Measurements from ENCODE around the gene SLC35F3.
"Not testable (repeated sequence)": the region's sequence is repeated elsewhere in the genome, so short reads cannot be mapped to it uniquely, and the experiment has no call there.

The SLC35F3 gene

GRCh38 chr1:234206651-234207284 lies 302.3 kb downstream of the SLC35F3 start:
- DNase-seq: no peak

DNA sequence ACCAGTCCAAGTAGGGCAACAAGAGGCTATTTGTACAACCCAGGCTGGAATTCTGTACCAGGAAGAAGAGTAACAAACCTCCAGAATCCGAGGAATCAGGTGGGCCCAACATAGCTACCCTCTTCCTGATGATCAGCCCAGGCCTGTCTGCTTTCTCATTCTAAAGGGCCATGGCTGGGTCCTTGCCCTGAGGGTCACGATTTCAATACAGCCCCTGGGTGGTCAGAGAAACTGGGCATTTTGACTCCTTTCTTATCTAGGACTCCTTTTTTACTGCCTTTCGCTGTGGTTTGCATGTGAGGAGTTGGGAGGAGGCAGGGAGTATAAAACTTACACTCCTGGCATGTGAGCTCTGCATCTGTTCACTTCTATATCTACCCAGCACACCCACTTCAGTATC lies 303.9 kb downstream of the SLC35F3 start:
- DNase-seq: no peak

GRCh38 chr1:234208791-234209190 lies 304.3 kb downstream of the SLC35F3 start:
- DNase-seq: no peak

DNA sequence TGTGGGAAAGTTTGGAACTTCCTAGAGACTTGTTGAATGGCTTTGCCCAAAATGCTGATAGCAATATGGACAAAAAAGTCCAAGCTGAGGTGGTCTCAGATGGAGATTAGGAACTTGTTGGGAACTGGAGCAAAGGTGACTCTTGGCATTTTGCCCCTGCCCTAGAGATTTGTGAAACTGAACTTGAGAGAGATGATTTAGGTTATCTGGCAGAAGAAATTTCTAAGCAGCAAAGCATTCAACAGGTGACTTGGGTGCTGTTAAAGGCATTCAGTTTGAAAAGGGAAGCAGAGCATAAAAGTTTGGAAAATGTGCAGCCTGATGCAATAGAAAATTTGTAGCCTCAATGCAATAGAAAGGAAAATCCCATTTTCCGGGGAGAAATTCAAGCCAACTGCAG lies 306.0 kb downstream of the SLC35F3 start:
- not testable (repeated sequence) for DNase-seq

- not testable (repeated sequence) for DNase-seq
Observed at GRCh38 chr1:234211855-234212254, 307.4 kb downstream of the SLC35F3 start.

- peak; percentile 16 for DNase-seq
Observed at GRCh38 chr1:234212764-234213657, 308.5 kb downstream of the SLC35F3 start.

GRCh38 chr1:234213658-234214128 lies 309.2 kb downstream of the SLC35F3 start:
- no peak for DNase-seq

DNA sequence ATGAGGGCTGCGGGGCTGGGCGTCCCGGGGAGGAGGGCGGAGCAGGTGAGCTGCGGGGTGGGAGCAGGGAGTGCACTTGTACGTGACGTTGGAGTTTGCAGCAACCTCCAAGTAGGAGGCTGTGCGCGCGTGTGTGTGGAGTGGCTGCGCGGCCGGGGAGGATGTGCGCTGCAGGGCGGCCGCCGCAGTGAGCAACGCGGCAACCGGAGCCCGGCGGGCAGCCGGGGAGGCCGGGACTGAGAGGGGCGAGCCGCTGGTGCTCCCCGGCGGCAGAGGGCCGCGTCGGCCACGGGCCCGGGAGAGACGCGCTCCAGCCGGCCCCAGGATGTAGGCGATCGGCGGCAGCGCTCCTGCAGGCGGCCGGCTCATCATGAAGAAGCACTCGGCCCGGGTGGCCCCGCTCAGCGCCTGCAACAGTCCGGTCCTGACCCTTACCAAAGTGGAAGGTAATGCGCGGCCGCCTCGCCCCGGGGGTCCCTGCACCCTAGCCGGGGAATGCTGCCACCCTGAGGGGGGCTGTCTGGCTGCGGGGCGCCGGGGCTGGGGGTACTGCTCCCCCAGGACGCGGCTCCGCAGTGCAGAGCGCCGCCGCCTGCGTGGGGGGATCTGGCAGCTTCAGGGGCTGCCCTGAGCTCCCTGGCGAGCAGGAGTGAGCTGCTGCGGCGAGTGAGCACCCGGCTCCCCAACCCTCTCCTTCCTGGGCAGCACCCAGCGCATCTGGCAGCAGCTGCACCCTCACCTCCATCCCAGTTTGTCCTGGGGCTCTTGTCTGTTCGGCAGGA lies 309.8 kb downstream of the SLC35F3 start:
- no peak for DNase-seq

DNA sequence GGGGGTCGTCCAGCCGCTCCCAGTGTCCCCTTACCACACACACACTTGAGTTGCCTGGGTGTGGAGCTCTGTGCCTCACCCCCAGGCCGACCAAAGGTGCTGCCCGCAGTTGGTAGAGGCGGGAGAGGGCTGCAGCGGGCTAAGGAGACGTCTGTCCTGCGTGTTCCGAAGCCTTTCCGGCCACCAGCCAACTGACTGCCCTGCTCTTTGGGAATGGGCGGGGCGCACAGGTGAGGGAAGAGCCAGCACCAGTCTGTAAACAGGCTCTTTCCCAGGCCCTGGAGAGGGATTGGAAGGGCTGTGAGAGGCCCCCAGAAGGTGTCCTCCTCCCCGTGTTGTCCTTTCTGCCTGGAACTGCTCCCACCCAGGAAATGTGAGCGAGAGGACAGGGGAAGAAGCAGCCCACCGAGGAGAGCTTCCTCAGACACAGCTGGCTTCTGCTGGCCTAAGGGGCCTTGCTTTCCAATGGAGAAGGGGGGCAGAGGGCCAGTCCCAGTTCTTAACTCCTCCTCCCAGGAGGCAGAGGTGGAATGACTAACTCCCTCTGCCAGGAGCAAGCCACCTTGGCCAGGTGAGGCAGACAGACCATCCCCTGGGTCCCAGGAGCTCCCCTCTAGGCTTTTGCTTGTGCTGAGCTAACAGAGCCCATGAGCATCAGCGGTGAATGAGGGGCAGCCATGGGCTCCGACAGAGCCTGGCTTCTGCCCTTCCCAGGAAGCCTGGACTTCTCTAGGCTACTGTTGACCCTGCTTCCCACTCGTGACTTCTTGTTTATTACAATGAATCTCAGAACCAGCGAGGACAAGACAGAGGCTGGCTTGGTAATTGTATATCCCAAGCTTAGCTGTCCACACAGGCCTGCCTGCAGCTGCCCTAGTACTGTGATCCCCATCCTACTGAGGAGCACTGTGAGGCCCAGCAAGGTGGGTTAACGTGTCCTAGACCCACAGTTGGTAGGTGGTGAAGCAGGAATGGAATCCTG lies 310.7 kb downstream of the SLC35F3 start:
- no peak for DNase-seq

- no peak for DNase-seq
Observed at GRCh38 chr1:234216116-234216703, 311.7 kb downstream of the SLC35F3 start.

- DNase-seq: no peak
Observed at GRCh38 chr1:234217316-234217840, 312.9 kb downstream of the SLC35F3 start.

GRCh38 chr1:234218078-234218477 lies 313.6 kb downstream of the SLC35F3 start:
- DNase-seq: no peak

- no peak for DNase-seq
Observed at GRCh38 chr1:234219711-234220110, 315.2 kb downstream of the SLC35F3 start.

GRCh38 chr1:234221601-234222000 lies 317.1 kb downstream of the SLC35F3 start:
- no peak for DNase-seq

DNA sequence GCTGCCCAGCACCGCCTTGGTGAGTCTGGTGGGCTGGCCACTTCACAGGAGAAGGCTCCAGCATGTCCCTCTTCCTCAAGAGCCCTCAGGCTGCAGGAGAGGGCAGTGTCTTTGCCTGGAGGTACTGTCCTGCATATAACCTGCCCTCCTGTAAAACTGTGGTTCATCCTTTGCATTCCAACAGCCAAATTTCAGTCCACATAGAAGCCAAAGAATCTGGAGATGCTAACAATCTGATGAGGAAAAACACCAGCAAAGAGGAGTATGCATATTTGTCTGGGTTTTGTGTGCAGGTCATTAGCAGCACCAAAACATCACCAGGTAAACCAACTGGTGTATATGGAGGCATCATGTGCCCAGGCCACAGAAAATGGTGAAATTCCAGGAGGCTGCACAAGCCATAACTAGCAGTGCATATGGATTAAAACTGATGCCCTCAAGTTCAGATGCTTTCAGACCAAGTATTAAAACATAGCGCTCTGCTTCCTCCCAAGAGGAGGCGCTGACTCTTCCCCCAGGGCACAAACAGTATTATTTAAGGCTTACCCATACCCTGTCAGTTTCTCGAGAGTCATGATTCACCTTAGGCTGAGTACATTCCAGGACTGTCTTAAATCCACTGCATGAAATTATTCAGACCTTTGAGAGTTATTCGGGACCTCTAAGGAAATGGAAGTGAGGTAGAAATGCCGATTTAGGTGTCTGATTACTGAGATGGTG lies 318.2 kb downstream of the SLC35F3 start:
- no peak for DNase-seq

DNA sequence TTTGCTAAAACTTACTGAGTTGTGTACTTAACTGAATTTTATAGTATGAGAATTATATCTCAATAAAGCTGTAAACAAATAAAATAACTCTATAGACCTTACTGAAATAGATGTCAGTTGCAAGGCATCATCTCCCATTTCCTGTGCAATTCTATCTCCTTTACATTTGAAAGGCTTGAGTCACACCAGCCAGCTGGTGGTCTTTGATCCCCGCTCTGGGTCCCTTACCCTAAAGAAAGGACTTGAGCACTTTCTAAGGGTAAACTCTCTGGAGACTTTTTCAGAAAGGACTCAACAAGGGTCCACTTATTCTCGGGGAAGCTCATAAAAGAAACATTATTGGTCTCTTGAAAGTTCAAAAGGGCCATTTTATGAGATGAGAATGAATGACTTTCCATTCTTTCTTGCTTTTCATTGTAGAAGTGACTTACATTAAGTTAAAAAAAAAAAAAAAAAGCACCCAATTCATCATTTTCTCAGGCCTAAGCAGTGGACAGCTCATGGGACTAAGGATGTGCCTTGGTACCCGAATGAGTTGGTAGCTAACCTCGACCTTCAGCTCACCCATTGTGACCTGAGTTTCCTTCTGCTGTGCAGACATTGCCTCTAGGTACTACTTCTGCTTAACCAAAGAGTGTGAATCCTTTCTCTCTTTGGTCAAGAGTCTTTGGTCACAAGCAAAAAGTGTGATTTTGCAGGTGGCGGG lies 321.8 kb downstream of the SLC35F3 start:
- DNase-seq: no peak

DNA sequence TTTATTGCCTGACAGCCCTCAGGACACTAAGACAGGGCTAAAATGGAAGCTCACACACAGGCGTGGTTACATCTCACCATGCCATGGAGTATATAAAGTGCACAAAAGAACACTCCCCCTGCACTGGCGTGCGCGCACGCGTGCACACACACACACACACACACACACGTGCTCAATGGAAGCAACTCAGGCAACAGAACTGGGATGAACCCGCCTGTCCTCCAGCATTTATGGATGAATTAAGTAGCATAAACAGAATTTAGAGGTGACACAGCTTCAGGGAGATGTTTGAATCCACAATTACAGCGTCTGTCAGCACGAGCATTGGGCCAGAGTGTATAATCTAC lies 322.3 kb downstream of the SLC35F3 start:
- DNase-seq: no peak

GRCh38 chr1:234229581-234230387 lies 325.3 kb downstream of the SLC35F3 start:
- no peak for DNase-seq

DNA sequence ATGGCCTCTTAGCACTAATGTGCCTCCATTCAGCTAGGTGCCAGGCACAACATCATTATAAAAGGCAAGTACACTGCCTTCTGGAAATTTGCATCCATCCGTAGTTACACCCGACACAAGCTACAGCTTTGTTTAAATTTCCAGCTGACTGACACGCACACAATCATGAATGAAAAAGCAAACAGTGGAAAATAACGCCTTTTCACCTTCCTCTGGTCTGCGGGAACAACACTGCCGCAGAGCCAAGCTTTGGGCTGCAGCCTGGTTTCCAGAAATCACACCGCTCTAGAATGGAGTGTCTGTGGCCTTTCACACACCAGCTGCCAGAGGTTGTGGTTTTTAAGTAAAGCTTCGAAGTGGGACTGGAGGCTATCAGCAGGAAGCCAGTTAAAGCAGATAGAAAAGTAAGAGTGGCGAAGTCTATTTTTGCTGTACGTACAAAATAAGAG lies 326.0 kb downstream of the SLC35F3 start:
- no peak for DNase-seq
